HepG2 (cell line): ENCODE measurements around the gene MAP3K9. TPM values are rescaled to one million over a fixed set of nuclear protein-coding genes. Genes with fewer than 3 reads are reported as not detected.
"Not testable (repeated sequence)": the region's sequence is repeated elsewhere in the genome, so short reads cannot be mapped to it uniquely, and the experiment has no call there.

Experiments used
- ATAC-seq: fragments of 200-7000 bp; cut with Tn5 transposase; 3 replicates; pipeline ENCODE4 v1.9.1; 2020; ENCODE audit warnings: mild to moderate bottlenecking, moderate library complexity
- BruUV-seq: library from RNA; stranded (reverse); fragments of 400-500 nt; replicated peaks from 2 replicates; lab custom pipeline; 2021; lab: Mats Ljungman, UMichigan
- CTCF ChIA-PET: fragments of 300-600 bp; formaldehyde crosslinking; extraction: SDS; loops from one replicate; lab custom pipeline; 2021; ENCODE audit warnings: low total read pairs, inconsistent platforms, low intra/inter-chr PET ratio; lab: Yijun Ruan, JAX
- POLR2A ChIA-PET: fragments of 350-600 bp; sonication (Branson Sonifier 250); formaldehyde crosslinking; loops from one replicate; lab custom pipeline; 2020; ENCODE audit warnings: antibody characterized with exemption, inconsistent platforms; lab: Yijun Ruan, JAX
- DNase-seq: peaks from one replicate; pipeline ENCODE4 v3.0.0-alpha.2; 2015; ENCODE audit warnings: low spot score
- FAIRE-seq: peaks from 3 replicates; lab custom pipeline; 2011; peaks lifted over from hg19 to GRCh38; lab: Jason Lieb, UNC
- H2AFZ ChIP-seq: one replicate; pipeline ENCODE4 v1.6.1; 2011; ENCODE audit warnings: low read length, inconsistent platforms
- H3K27ac ChIP-seq: fragments of 300-600 bp; 3 replicates; pipeline ENCODE4 v1.8.0; 2011; ENCODE audit warnings: mixed run types, mild to moderate bottlenecking, mixed read lengths, low read length, inconsistent platforms; ENCODE audit not compliant: insufficient read depth; ENCODE audit errors: extremely low read length
- H3K27me3 ChIP-seq, 2 experiments: fragments of 200-600 bp in 1 of 2; 2 replicates in 1 of 2; 3 replicates in 1 of 2; pipeline versions ENCODE4 v1.6.0 to v1.8.0; 2011; ENCODE audit warnings: low read length in 2 of 2, mild to moderate bottlenecking in 2 of 2, moderate library complexity in 2 of 2, inconsistent platforms in 1 of 2; ENCODE audit not compliant: insufficient read depth in 2 of 2, control insufficient read depth in 1 of 2
- H3K36me3 ChIP-seq, 2 experiments: fragments of 200-600 bp in 1 of 2; replicated peaks in 1 of 2; 2 replicates in 1 of 2; 3 replicates in 1 of 2; pipeline versions ENCODE4 v1.5.1 to v1.8.0; 2011; ENCODE audit warnings: low read length in 2 of 2, inconsistent platforms in 1 of 2; ENCODE audit not compliant: insufficient read depth in 2 of 2, control insufficient read depth in 1 of 2
- H3K4me1 ChIP-seq: 2 replicates; pipeline ENCODE4 v1.5.1; 2012; ENCODE audit warnings: low read length, inconsistent platforms; ENCODE audit not compliant: insufficient read depth
- H3K4me2 ChIP-seq: 2 replicates; pipeline ENCODE4 v1.6.0; 2011; ENCODE audit warnings: low read depth, low read length, inconsistent platforms
- H3K4me3 ChIP-seq, 3 experiments: fragments of 200-600 bp in 1 of 3; sonication (generic), shearing (Covaris generic) in 1 of 3; replicated peaks in 1 of 3; 2 replicates each; pipeline ENCODE4 v1.5.1; 2011 to 2016; ENCODE audit warnings: low read length in 3 of 3, inconsistent platforms in 2 of 3, low read depth in 2 of 3, mild to moderate bottlenecking in 2 of 3, control low read depth in 1 of 3, mixed read lengths in 1 of 3; ENCODE audit not compliant: insufficient read depth in 1 of 3
- H3K79me2 ChIP-seq: one replicate; pipeline ENCODE4 v1.6.1; 2011; ENCODE audit warnings: low read length, inconsistent platforms; ENCODE audit not compliant: insufficient read depth
- H3K9ac ChIP-seq: 2 replicates; pipeline ENCODE4 v1.6.0; 2011; ENCODE audit warnings: mild to moderate bottlenecking, low read depth, low read length, inconsistent platforms; ENCODE audit not compliant: insufficient read depth
- H3K9me3 ChIP-seq: 2 replicates; pipeline ENCODE4 v1.5.1; 2012; ENCODE audit warnings: mild to moderate bottlenecking, low read length
- H4K20me1 ChIP-seq: 2 replicates; pipeline ENCODE4 v1.6.0; 2011; ENCODE audit warnings: inconsistent platforms, mild to moderate bottlenecking, low read length, moderate library complexity; ENCODE audit not compliant: insufficient read depth
- BRF2 ChIP-seq: sonication (generic); formaldehyde crosslinking; IDR thresholded peaks from 2 replicates; pipeline ENCODE4 v1.8.1; 2022; ENCODE audit warnings: mild to moderate bottlenecking, missing genetic modification reagents
- CCDC6 ChIP-seq: sonication (generic); formaldehyde crosslinking; IDR thresholded peaks from 2 replicates; pipeline ENCODE4 v1.8.1; 2022; ENCODE audit warnings: mild to moderate bottlenecking, missing genetic modification reagents, moderate library complexity
- HMG20A ChIP-seq: IDR thresholded peaks from 2 replicates; pipeline ENCODE4 v1.6.1; 2016; ENCODE audit warnings: borderline replicate concordance
- IRF2 ChIP-seq: IDR thresholded peaks from 2 replicates; pipeline ENCODE4 v1.6.1; 2018; ENCODE audit warnings: missing genetic modification reagents, missing compliant biosample characterization
- KLF11 ChIP-seq: IDR thresholded peaks from 2 replicates; pipeline ENCODE4 v1.6.1; 2016; ENCODE audit warnings: missing compliant biosample characterization
- ZBTB39 ChIP-seq: sonication (generic); formaldehyde crosslinking; IDR thresholded peaks from 2 replicates; pipeline ENCODE4 v1.5.0; 2020; ENCODE audit warnings: missing genetic modification reagents
- ZNF609 ChIP-seq: sonication (generic); formaldehyde crosslinking; IDR thresholded peaks from 2 replicates; pipeline ENCODE4 v1.4.0; 2020; ENCODE audit warnings: mild to moderate bottlenecking, missing genetic modification reagents, borderline replicate concordance
- ZNF704 ChIP-seq: sonication (generic); formaldehyde crosslinking; IDR thresholded peaks from 2 replicates; pipeline ENCODE4 v1.8.1; 2023; ENCODE audit warnings: mild to moderate bottlenecking, inconsistent platforms, moderate library complexity, missing genetic modification reagents, borderline replicate concordance
- WGBS: methylation state at CpG from one replicate; pipeline ENCODE4 v1.1.6; 2017; ENCODE audit warnings: low lambda C conversion rate; 5-methylcytosine and 5-hydroxymethylcytosine counted together
- in situ Hi-C: cut with HindIII; loops from 2 replicates; pipeline ENCODE4 v1.10.0; 2017; ENCODE audit warnings: low pct_unique_long_range_greater_than_20kb; ENCODE audit not compliant: extremely low pct_ligation_motif_present
- intact Hi-C: fragments of 100-400 bp; cut with micrococcal nuclease; formaldehyde crosslinking; loops from one replicate; pipeline ENCODE4 v1.10.0; 2022; ENCODE audit not compliant: unreplicated experiment
- polyA plus RNA-seq, 8 experiments: library from polyadenylated mRNA; depleted of rRNA in 3 of 8; stranded (reverse) in 7 of 8; unstranded in 1 of 8; fragments of >200 nt; fragmentation: Illumina TruSeq in 4 of 8; extraction: Trizol in 4 of 8; gene quantifications; 2 replicates each; pipeline versions ENCODE4 v1.2.1 to v1.2.3, GENCODE V29; 2011 to 2016; ENCODE audit warnings: low read depth in 4 of 8, missing spikeins in 1 of 8, mixed read lengths in 1 of 8; ENCODE audit not compliant: insufficient read depth in 1 of 8
- total RNA-seq, 5 experiments: library from RNA; depleted of rRNA; stranded (reverse); fragments of >200 nt; fragmentation: Illumina TruSeq; extraction: Trizol; gene quantifications; 2 replicates each; pipeline ENCODE4 v1.2.3, GENCODE V29; 2016; ENCODE audit warnings: low read depth in 1 of 5

The MAP3K9 gene
- total and polyA plus RNA-seq, 2 of the 13 experiments (the other 11 are each of a cell fraction or from before 2014, with no cell fraction given), result 4.3 to 4.5 TPM

GRCh38 chr14:70703621-70704168 is 105.6 kb downstream of the MAP3K9 start:
- H3K9ac ChIP-seq, H4K20me1 ChIP-seq, CTCF ChIA-PET, ATAC-seq, H3K79me2 ChIP-seq, POLR2A ChIA-PET, H3K9me3 ChIP-seq, H3K27me3 ChIP-seq, H3K4me3 ChIP-seq, H3K36me3 ChIP-seq, H3K4me2 ChIP-seq, BruUV-seq, FAIRE-seq, in situ Hi-C loops, H3K27ac ChIP-seq, intact Hi-C loops, H2AFZ ChIP-seq: not testable (repeated sequence)
- TF ChIP-seq HMG20A (CRISPR knock-in tag), result 0 out of 2 replicates have a peak, but pooled peaks have one; percentile 17
- DNase-seq, result peak; percentile 47
- peaks cover 45% of the 10 kb centered on the region for H3K4me1 ChIP-seq
- WGBS, result 13% methylated on average over 1 of the region's 1 CpG

GRCh38 chr14:70702161-70702560 is 107.2 kb downstream of the MAP3K9 start:
- Histone ChIP-seq H3K27ac (no peak overlapping the region), H3K4me2 (no peak overlapping the region), H3K79me2 (no peaks in the 10 kb centered on the region), H4K20me1 (no peaks in the 10 kb centered on the region), H2AFZ (no peak overlapping the region), H3K27me3 (no peaks in the 10 kb centered on the region; a peak in 1 of 5 replicates), H3K36me3 (no peaks in the 10 kb centered on the region), H3K4me3 (no peak overlapping the region), H3K4me1 (peaks cover 44% of the 10 kb centered on the region), H3K9me3 (no peaks in the 10 kb centered on the region), H3K9ac (no peak overlapping the region)
- in situ Hi-C loops, result no loop called here
- WGBS, result 7% methylated on average over 3 of the region's 3 CpGs
- FAIRE-seq, result no peak
- no peak for DNase-seq
- ATAC-seq, result no peak
- CTCF ChIA-PET, result no interaction called here
- POLR2A ChIA-PET, result no interaction called here
- intact Hi-C loops, result no loop called here
- no TSS peak for BruUV-seq
- TF ChIP-seq ZNF609 (CRISPR knock-in tag) (no peak), CCDC6 (CRISPR knock-in tag) (no peak), BRF2 (CRISPR knock-in tag) (no peak), ZBTB39 (no peak), KLF11 (CRISPR knock-in tag) (no peak), ZNF704 (CRISPR knock-in tag) (no peak), IRF2 (CRISPR knock-in tag) (no peak)
